CD4-positive, alpha-beta T cell treated with Interleukin-17A for 4 hours (primary cell): ENCODE measurements around the gene FRMD3.

Experiments used
- DNase-seq: peaks from one replicate; pipeline ENCODE4 v3.0.0-alpha.2; 2020; ENCODE audit warnings: mixed read lengths

FRMD3 gene

GRCh38 chr9:83538172-83538889, at the start of gene FRMD3:
Gene FRMD3 (minus strand): TSS chr9:83538401. CDS start chr9:83538231, 170 bp downstream.
- no peak for DNase-seq

DNA sequence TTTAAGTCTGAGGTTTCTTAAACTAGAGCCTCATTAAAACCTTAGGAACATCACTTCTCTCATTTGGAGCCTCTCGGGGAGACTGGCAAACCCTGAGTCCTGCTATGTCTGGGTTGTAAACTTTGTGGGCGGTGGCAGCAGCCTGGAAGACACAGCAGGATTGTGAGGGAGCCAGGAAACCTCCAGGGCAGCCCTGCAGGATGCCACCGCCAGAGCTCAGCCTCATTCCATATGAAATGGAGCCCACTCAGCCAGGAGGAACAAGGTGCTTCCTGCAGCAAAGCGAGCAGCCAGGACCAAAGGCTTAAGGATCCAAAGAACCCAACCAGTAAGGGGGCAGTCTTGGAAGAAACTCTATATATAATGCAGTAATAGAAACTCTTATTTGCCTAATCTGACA, 46.8 kb upstream of the FRMD3 start:
- DNase-seq = no peak

- peak; percentile 45 for DNase-seq
Measured at GRCh38 chr9:83583151-83584014, 45.2 kb upstream of the FRMD3 start.

DNA sequence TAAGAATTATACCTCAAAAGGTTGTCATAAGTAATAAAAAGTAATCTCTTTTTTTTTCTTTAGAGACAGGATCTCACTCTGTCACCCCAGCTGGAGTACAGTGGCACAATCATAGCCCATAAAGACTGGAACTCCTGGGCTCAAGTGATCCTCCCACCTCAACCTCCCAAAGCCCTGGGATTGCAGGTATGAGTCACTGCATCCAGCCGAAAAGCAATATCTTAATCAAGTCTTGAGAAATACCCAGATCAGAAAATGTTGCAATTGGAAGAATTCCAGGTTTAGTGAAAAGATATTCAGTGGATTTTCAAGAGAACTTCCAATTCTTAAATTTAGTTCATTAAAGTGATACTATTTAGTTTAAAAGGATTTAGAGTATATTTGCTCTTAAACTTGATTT, 43.8 kb upstream of the FRMD3 start:
- DNase-seq = no peak

DNA sequence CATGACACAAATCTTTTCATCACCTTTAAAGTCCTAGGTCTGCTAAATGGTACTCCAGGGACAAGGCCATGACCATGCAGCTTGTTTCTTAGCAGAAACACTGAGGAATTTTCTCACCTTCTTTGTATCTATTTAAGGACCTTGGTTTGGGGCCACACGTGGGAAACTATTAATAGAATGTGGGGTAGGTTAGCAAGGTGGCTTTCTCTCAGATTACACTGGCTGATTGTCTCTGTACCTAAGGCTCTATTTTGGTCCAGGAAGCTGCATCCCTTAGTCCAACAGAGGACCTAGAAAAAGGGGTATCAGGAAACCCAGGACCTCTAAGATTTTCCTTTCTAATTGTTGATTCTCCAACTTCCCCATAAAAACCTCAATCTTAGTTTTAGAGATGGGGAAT, 36.3 kb upstream of the FRMD3 start:
- no peak for DNase-seq

- no peak for DNase-seq
Measured at GRCh38 chr9:83572524-83572923, 34.3 kb upstream of the FRMD3 start.

GRCh38 chr9:83570359-83570758, 32.2 kb upstream of the FRMD3 start:
- DNase-seq = no peak

- no peak for DNase-seq
Measured at GRCh38 chr9:83569326-83569725, 31.1 kb upstream of the FRMD3 start.

DNA sequence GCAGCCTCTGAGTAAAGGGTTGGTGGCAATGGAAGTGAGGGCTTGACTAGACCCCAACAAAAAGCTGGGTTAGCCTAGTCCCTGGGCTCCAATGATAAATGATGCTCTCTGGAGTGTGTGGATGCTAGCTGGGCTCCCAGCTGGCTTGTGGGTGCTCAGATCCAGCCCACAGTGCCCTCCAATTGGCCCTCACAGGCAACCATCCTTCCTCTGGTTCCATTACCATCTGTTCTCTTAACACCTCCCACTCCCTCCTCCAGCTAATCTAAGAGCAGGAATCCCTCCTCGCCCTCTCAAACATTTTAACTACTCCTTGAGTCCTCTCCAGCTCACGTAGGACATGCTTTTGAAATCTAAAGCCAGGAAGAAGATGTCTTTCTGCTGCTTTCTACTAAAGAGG, 25.2 kb upstream of the FRMD3 start:
- DNase-seq = no peak

DNA sequence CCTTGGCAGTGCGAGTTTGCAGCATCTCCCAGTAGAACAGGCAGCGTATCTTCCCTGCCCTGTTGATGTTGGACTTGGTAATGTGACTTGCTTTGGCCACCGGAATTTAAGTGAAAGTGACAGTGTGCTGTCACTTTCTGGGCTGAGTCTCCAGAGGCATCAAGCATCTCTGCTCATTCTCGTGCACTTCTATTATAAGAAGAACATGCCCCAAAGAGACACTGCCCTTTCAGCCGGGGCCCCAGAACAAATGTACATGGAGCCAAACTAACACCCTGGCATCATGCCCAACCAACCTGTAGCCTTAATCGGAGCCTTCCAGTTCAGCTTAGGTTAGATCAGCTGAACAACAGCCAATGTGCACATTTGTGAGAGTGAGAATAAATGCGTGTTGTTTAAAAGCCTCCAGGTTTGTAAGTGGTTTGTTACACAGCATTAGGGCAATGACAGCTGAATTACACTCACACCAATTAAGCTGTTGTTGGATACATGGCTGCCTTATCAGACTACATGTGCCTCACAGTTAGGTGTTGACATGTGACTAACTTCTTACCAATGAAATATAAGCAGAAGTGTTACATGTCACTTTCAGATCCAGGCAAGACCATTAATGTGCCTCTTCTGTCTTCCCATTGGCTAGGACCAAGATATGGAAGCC, 22.1 kb upstream of the FRMD3 start:
- no peak for DNase-seq

DNA sequence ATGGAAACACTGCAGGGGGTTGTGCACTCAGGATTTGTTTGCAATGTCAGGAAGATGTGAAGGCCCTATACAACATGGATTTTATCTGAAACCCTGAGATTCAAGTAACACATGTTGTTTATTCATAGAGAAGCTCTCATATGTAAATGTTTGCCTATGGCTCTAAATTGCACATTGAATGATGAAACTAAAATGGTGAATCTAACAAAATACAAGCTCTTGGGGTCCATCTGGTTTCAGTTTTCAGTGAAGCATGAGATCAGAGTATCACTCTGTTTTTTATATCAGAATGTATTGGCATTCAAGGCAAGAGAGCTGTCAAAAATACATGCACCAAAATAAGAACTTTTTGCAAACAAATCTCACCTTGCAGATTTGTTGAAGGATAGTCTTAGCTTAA, 19.6 kb upstream of the FRMD3 start:
- no peak for DNase-seq

DNA sequence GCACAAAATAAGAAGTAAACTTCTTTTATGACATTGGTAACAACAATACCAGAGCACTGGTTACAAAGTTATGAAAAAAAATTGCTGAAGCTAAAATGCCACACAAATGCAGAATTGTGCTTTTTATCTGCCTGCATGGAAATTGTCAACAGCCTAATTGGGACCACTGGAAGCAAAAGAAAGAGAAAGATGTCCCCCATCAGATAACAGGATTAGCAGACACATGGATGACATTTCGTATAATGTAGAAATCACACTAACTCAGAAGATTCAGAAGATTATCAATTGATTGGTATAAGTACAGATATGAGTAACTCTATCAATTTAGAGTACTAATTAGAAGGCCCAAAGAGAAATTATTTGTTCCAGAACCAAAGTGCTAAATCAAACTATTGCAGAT, 19.1 kb upstream of the FRMD3 start:
- no peak for DNase-seq

- no peak for DNase-seq
Measured at GRCh38 chr9:83554278-83554677, 16.1 kb upstream of the FRMD3 start.

DNA sequence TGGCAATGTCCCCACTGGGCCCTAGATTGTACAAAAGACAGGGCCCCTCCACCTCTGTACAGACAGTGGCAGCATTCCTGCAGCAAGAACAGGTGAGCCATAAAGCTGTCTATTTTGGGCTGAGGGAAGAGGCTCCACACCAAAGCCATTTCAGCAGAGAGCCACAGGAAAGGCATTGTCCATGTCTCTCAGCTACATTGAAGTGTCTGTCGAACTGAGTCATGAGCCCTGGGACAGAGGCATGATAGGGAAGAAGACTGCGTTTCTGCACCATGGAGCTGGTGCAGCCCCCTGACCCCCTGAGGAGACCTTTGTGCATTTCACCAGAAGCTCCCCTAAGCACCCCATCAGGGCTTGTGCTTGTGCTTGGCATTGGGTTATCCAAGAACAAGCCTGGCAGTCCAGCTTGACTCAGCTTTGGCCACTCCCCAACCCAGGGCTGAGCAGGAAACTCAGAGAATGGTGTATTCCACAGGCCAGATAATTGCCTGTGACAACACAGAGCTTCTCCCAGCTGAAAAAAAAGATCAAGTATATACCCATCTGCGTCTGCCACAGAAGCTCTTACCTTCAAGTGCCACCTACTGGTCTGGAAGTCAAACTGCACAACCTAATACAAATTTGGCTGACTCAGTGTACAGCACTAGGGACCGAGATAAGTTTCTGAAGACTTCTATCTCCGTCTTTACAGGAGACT, 5.9 kb upstream of the FRMD3 start:
- DNase-seq = no peak

DNA sequence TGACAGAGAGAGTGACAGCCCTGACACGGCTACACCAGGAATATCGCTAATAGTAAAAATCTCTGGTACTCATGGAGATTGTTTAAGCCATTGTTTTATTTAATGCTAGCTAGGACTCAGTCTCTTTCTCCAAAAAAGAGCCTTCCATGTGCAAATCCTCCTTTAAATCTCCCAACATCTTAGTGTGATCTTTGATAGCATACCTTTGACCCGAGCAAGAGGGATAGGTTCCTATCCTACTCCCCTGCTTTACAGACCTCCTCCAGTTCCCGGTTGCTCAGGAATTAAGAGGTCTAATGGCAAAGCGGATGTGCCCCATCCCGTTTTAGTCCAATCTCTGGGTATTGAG, 663 bp upstream of the FRMD3 start:
- DNase-seq = no peak

DNA sequence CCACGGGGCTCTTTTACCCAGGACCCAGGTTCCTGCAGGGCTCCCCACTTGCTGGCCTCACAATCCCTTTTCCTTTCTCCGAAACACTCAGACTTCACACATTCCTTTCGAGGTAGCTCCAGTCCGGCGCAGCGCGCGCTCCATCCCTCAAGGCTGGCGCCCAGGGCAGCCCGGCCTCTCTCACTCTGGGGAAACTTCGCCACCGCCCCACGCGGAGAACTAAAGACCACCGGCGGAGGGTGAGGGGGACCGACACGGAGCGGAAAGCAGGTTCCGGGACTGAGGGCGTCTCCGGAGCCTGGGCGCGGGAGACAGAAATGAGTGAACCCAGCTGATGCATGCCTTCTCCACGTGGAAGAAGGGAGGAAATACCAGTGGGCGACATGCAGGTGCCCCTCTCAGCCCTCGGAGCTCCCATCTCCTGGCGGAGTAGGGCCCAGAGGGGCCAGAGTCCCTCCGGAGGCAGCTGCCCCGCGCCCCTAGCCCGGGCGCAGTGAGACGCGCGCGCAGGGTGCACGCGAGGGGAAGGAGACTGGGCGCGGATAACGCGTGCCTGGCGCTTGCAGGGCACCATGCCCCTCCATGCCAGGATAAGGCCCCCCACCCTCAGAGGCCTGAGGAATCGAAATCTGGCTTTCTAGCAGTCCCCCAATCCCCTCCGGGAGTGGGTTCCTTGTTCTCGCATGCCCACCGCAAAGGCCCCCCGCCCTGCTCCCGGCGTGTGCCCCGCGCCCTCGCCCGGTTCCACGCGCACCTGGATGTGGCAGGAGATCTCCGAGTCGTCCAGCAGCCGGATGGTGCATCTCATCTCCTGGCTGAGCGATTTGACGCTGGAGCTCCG, 650 bp downstream of the FRMD3 start:
- no peak for DNase-seq

GRCh38 chr9:83536332-83536731, 1.9 kb downstream of the FRMD3 start:
- DNase-seq = no peak

DNA sequence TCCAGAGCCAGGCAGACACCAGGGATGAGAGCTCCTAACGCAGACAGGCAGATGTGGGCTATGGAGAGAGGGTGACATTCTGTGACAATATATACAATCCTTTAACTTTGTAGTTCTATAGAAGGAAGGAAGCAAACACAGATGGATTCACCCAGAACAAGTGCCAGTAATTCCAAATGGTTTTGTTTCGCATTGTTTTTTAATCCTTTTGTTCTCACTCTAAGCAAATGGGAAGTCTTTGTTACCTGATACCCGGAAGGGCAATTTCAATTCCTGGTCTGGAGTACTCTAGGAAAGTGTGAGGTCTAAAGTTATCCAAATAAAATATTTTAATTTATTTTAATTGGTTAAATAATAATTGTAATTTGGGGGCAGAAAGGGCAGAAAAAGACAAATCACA, 2.5 kb downstream of the FRMD3 start:
- DNase-seq = no peak

DNA sequence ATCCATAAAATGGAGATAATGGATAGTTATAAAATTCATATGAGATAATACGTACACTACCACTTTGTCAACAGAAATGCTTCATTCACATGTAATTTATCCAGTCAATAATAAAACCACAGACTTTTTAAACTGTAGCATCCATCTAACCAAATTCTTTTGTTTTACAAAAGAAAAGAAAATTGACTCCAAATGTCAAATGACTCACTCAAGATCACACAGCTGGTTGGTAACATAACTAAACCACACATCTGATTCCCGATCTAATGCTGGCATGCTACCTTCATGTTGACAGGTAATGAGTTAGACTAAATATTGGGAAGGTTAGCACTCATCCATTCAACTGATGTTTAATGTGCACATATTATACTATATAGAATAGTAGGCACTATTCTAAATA, 4.9 kb downstream of the FRMD3 start:
- DNase-seq = no peak

DNA sequence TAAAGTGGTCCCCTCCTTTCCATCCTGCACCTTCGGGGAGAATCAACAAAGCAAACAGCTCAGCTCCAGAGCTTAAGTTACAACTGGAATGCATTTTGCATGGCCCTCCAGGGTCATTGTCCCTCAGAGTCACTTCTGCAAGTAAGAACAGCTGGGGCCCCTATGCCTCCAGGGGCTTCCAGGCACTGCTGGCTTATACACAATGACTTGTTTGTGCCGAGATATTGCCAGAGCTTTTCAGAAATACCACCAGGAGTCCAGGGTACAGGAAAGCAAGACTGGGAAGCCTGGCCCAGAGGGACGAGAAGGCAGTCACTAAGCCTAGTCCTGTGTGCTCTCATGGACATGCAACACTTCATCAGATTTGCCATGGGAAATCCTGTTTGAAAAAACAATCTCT, 11.3 kb downstream of the FRMD3 start:
- no peak for DNase-seq

- no peak for DNase-seq
Measured at GRCh38 chr9:83526211-83526610, 12.0 kb downstream of the FRMD3 start.

DNA sequence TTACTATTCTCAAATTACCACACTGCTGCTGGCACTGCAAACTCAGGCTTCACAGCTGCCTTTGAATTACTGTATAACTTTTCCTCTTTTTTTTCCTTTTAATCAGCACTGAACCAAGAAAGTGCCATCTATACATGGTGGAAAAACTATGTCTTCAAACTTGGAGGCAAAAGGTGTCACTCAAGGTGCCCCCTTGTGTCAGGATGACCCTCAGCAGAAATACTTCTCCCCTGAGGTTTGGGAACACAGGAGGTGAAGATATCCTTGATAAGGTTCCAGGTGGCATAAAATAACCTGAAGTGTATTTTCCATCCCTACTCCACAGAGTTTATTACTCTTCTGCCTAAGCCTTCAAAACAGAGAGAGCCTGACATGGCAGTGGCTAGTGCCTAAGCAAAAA, 14.5 kb downstream of the FRMD3 start:
- no peak for DNase-seq
